ENCODE measurements around the gene PDE3B. TPM values are rescaled to one million over a fixed set of nuclear protein-coding genes. Genes with fewer than 3 reads are reported as not detected.
"Not testable (repeated sequence)": the region's sequence is repeated elsewhere in the genome, so short reads cannot be mapped to it uniquely, and the experiment has no call there.

PDE3B gene
- 0.05 TPM for polyA plus RNA-seq (2012; ENCODE audit: low read depth, missing spikeins)

DNA sequence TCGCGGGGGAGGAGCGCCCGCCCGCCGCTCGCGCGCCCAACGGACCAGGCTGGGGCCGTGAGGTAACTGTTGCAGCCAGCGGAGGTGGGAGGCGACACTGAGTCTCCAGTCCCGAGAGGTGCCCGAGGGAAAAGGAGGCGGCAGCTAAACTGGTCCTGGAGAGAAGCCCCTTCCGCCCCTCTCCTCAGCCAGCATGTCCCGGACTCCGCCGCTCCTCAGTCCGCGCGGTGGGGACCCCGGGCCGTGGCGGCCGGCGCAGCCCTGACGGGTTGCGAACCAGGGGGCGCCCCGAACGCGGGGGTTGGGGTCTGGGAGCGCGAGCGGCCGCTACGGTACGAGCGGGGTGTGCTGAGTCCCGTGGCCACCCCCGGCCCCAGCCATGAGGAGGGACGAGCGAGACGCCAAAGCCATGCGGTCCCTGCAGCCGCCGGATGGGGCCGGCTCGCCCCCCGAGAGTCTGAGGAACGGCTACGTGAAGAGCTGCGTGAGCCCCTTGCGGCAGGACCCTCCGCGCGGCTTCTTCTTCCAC is at the start of gene PDE3B:
Gene PDE3B, plus strand, starts transcription at position 108 of the 529 bp plus-strand sequence. Its CDS starts 272 bp downstream, at position 380.
- no peak for FAIRE-seq
- TF ChIP-seq POU2F2 (IDR thresholded peaks at IDR 0.05; ENCODE audit: low read depth, low read length) (no peak), TAF1 (IDR thresholded peaks at IDR 0.05; ENCODE audit: low read depth, low read length) (no peak), SPI1 (IDR thresholded peaks at IDR 0.05; ENCODE audit: low read depth, low read length) (no peak), POLR2A (IDR thresholded peaks at IDR 0.05; ENCODE audit: low read depth, low read length) (no peak), PAX5 (IDR thresholded peaks at IDR 0.05; ENCODE audit: insufficient read depth, low read length, severe bottlenecking) (no peak), POLR2AphosphoS5 (IDR thresholded peaks at IDR 0.05; ENCODE audit: low read depth, low read length) (no peak)
- peak; percentile 47 for DNase-seq (ENCODE audit: insufficient read length, low spot score)

DNA sequence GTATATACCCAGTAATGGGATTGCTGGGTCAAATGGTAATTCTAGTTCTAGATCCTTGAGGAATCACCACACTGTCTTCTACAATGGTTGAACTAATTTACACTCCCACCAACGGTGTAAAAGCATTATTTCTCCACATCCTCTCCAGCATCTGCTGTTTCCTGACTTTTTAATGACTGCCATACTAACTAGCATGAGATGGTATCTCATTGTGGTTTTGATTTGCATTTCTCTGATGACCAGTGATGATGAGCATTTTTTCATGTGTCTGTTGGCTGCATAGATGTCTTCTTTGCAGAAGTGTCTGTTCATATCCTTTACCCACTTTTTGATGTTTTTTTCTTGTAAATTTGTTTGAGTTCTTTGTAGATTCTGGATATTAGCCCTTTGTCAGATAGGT is 48.3 kb upstream of the PDE3B start:
- not testable (repeated sequence) for DNase-seq (ENCODE audit: insufficient read length, low spot score); FAIRE-seq

DNA sequence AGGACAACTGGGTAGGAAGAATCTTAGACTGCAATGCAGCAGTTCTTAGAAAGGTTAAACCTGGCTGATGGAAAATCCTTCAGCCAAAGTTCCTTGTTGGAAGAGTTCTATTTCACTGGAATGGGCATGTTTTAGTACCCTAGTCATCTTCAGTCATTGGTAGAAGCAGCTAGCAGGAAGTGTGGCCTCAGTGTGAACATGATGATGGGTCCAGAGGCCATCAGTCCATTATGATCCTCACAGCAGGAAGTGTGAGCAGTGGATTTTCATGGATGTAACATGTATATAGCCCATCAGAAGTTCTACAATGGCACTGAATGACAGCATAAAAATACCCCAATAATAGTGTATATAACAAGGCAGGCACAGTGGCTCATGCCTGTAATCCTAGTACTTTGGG is 35.9 kb upstream of the PDE3B start:
- TF ChIP-seq POLR2A (IDR thresholded peaks at IDR 0.05; ENCODE audit: low read depth, low read length) (no peak), TAF1 (IDR thresholded peaks at IDR 0.05; ENCODE audit: low read depth, low read length) (no peak), PAX5 (IDR thresholded peaks at IDR 0.05; ENCODE audit: insufficient read depth, low read length, severe bottlenecking) (no peak), SPI1 (IDR thresholded peaks at IDR 0.05; ENCODE audit: low read depth, low read length) (no peak), POLR2AphosphoS5 (IDR thresholded peaks at IDR 0.05; ENCODE audit: low read depth, low read length) (no peak), POU2F2 (IDR thresholded peaks at IDR 0.05; ENCODE audit: low read depth, low read length) (no peak)
- FAIRE-seq (no peak), DNase-seq (ENCODE audit: insufficient read length, low spot score) (no peak)

DNA sequence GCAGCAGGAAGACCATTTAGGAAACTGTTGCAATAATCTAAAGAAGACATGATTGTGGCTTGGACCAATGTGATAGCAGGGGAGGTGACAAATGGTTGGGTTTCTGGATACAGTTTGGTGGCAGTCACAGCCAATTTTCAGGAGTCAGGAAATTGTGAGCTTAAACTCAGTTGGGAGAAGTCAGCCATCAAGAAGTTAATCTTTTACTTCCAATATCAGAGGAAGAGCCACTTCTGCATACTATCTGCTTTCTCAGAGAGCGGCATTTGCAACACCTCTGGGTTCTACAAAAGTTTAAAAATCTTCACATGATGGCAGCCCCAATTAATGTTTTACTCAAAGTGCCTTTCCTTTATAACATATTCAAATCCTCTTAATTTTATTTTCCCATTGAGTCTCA is 33.7 kb upstream of the PDE3B start:
- DNase-seq (ENCODE audit: insufficient read length, low spot score) (no peak), FAIRE-seq (no peak)
- TF ChIP-seq PAX5 (IDR thresholded peaks at IDR 0.05; ENCODE audit: insufficient read depth, low read length, severe bottlenecking): no peak
- no peak for TF ChIP-seq TAF1 (IDR thresholded peaks at IDR 0.05; ENCODE audit: low read depth, low read length)
- no peak for TF ChIP-seq POLR2AphosphoS5 (IDR thresholded peaks at IDR 0.05; ENCODE audit: low read depth, low read length)
- TF ChIP-seq POU2F2 (IDR thresholded peaks at IDR 0.05; ENCODE audit: low read depth, low read length): no peak
- TF ChIP-seq POLR2A (IDR thresholded peaks at IDR 0.05; ENCODE audit: low read depth, low read length): no peak
- no peak for TF ChIP-seq SPI1 (IDR thresholded peaks at IDR 0.05; ENCODE audit: low read depth, low read length)

DNA sequence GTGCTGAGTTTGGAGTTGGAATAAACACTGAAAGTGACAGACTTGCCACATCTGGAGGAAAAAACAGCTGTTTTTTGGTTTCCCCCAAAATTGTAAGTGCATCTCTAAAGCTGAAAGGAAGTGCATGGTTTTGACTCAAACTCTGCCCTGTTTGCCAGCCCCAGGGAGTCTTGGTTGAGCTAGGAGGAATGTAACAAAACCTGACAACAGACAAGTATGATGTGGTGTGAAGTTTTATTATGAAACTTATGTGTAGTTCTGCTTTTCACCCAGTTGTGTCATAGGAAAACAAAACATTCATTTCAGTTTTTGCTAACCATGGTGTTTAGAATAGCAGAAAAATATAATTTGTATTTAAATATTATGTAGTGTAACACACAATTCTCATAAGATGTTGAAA is 31.7 kb upstream of the PDE3B start:
- no peak for TF ChIP-seq TAF1 (IDR thresholded peaks at IDR 0.05; ENCODE audit: low read depth, low read length)
- TF ChIP-seq SPI1 (IDR thresholded peaks at IDR 0.05; ENCODE audit: low read depth, low read length): no peak
- TF ChIP-seq POLR2AphosphoS5 (IDR thresholded peaks at IDR 0.05; ENCODE audit: low read depth, low read length): no peak
- no peak for TF ChIP-seq PAX5 (IDR thresholded peaks at IDR 0.05; ENCODE audit: insufficient read depth, low read length, severe bottlenecking)
- no peak for TF ChIP-seq POLR2A (IDR thresholded peaks at IDR 0.05; ENCODE audit: low read depth, low read length)
- no peak for TF ChIP-seq POU2F2 (IDR thresholded peaks at IDR 0.05; ENCODE audit: low read depth, low read length)
- DNase-seq (ENCODE audit: insufficient read length, low spot score): no peak
- FAIRE-seq: no peak

DNA sequence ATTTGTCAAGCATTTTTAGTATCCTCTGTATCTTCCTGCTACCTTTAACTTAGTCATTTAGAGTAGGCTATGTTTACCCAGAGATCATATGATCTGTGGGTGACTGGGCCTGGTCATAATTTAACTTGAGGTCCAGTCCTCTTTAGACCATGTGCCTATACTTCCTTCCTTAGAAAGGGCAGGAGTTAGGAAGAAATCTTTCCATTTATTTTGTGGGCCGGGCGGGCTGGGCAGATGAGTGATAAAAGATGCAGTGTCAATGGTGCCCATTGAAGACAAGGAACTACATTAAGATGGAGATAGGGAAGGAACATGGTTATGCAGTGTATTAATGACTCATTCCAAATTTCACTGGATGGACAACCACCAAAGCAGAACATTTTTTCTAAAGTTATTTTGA is 30.9 kb upstream of the PDE3B start:
- TF ChIP-seq PAX5 (IDR thresholded peaks at IDR 0.05; ENCODE audit: insufficient read depth, low read length, severe bottlenecking) (no peak), TAF1 (IDR thresholded peaks at IDR 0.05; ENCODE audit: low read depth, low read length) (no peak), POLR2AphosphoS5 (IDR thresholded peaks at IDR 0.05; ENCODE audit: low read depth, low read length) (no peak), POU2F2 (IDR thresholded peaks at IDR 0.05; ENCODE audit: low read depth, low read length) (no peak), POLR2A (IDR thresholded peaks at IDR 0.05; ENCODE audit: low read depth, low read length) (no peak), SPI1 (IDR thresholded peaks at IDR 0.05; ENCODE audit: low read depth, low read length) (no peak)
- DNase-seq (ENCODE audit: insufficient read length, low spot score) (no peak), FAIRE-seq (no peak)

DNA sequence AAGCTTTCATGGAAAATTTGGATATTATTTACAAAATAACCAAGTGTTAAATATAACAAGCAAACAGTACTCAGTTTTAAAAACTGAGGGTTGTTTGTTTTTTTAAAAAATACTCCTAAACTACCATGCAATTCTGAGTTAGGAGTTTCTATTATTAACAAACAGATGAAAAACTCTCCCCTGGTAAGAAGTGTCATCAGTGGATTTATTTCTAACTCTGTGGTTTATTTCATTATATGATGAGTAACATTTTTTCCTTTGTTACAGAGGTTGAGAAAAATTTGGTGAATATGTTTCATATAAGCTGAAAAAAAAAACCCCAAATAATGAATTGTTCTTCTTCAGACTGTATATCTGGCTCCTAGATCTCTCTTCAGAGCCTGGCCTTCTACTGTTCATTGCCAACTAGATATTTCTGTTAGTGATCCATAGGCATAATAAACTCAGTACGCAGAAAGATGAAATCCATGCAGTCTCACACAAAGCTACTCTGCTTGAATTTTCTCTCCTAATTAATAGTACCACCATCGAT is 29.4 kb upstream of the PDE3B start:
- TF ChIP-seq TAF1 (IDR thresholded peaks at IDR 0.05; ENCODE audit: low read depth, low read length) (no peak), POLR2A (IDR thresholded peaks at IDR 0.05; ENCODE audit: low read depth, low read length) (no peak)
- no peak for FAIRE-seq
- no peak for DNase-seq (ENCODE audit: insufficient read length, low spot score)

DNA sequence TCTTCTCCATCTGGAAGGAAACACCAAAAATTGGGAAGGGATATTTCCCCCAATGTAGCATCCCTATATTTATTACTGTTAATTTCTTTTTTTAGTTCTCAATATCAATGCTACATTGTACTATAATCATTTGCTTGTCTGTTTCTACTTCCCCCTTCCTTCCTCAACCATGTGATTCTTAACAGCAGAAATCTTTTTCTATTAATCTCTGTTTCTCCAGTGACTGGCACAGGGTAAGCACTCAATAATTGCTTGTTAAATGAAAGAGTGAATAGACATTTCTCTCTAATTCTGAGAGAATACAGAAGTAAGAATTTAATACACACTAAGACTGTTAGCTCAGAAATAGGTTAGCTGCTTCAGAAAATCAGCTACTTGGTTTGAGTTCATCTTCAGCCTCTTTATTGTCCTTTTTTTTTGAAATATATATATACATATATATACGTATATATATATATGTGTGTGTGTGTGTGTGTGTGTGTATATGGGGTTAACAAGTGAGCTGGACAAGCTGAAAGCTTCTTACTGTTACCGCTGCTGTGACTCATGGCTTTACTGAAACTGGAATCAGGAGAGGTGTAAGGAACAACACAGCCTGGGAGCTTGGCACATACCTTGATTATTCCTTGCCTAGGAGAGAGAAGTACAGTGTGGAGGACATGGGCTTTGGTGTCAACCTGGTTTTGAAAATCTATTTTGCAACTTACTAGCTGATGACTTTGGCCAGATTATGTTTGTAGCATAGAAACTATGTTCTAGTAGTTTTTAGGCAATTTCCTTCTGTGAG is 26.2 kb upstream of the PDE3B start:
- TF ChIP-seq TAF1 (IDR thresholded peaks at IDR 0.05; ENCODE audit: low read depth, low read length): no peak
- TF ChIP-seq POU2F2 (IDR thresholded peaks at IDR 0.05; ENCODE audit: low read depth, low read length): no peak
- no peak for TF ChIP-seq POLR2AphosphoS5 (IDR thresholded peaks at IDR 0.05; ENCODE audit: low read depth, low read length)
- no peak for TF ChIP-seq PAX5 (IDR thresholded peaks at IDR 0.05; ENCODE audit: insufficient read depth, low read length, severe bottlenecking)
- no peak for TF ChIP-seq POLR2A (IDR thresholded peaks at IDR 0.05; ENCODE audit: low read depth, low read length)
- no peak for TF ChIP-seq SPI1 (IDR thresholded peaks at IDR 0.05; ENCODE audit: low read depth, low read length)
- no peak for FAIRE-seq
- no peak for DNase-seq (ENCODE audit: insufficient read length, low spot score)

DNA sequence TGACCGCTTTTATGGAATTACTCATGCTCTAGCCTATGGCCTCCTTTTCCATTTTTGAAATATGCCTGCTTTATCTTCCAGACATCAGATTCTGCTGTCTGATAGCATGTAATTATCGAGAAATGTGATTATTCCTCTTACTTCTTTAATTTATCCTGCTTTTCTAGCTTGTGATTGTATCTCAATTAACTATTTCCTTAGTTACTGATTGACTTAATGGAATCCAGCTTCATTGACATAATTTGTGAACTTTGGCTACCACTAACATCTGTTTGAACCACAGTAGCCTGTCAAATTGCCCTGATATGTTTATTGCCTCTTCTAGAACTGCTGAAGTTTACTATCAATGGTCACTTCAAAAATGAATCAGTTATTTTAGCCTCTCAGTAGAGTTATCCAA is 25.5 kb upstream of the PDE3B start:
- DNase-seq (ENCODE audit: insufficient read length, low spot score) (no peak), FAIRE-seq (no peak)
- TF ChIP-seq SPI1 (IDR thresholded peaks at IDR 0.05; ENCODE audit: low read depth, low read length) (no peak), POLR2AphosphoS5 (IDR thresholded peaks at IDR 0.05; ENCODE audit: low read depth, low read length) (no peak), TAF1 (IDR thresholded peaks at IDR 0.05; ENCODE audit: low read depth, low read length) (no peak), POU2F2 (IDR thresholded peaks at IDR 0.05; ENCODE audit: low read depth, low read length) (no peak), POLR2A (IDR thresholded peaks at IDR 0.05; ENCODE audit: low read depth, low read length) (no peak), PAX5 (IDR thresholded peaks at IDR 0.05; ENCODE audit: insufficient read depth, low read length, severe bottlenecking) (no peak)

Data from GM12891 (cell line).